Astrocyte of the cerebellum (primary cell): ENCODE results near the gene MYL10.

ENCODE experiments used
- DNase-seq: peaks from one replicate; pipeline ENCODE4 v3.0.0-alpha.2; 2011; ENCODE audit warnings: low read depth
- H3K4me3 ChIP-seq: 2 replicates; pipeline ENCODE4 v1.5.1; 2011; ENCODE audit warnings: mild to moderate bottlenecking, low read depth, low read length, moderate library complexity
- in situ Hi-C: cut with HindIII; loops from 2 replicates; pipeline ENCODE4 v1.10.0; 2017; ENCODE audit warnings: low sequenced_read_pairs
- TF ChIP-seq, protein P1 (sequence below): IDR thresholded peaks from 2 replicates; pipeline ENCODE4 v1.5.1; 2012; ENCODE audit warnings: low read length, low read depth, moderate library complexity, mild to moderate bottlenecking; ENCODE audit errors: missing control alignments

MYL10 gene

DNA sequence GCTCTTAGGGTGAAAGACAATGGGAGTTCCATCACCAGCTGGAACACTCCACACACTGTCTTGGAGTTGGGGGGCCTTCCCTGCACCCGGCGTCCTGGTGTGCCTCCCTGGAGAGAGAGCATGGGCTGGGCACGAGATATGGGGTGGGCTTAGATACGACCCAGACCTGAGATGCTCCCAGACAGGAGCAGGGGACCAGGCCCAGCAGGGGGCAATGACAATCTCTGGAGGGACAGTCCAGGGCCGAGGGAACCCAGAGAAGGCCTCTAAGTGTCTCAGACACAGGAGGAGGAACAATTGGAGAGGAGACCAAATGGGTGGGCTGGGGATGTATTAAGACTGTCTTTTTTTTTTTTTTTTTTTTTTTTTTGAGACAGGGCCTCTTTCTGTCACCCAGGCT is 40.0 kb downstream of the MYL10 start:
- no peak for DNase-seq
- TF ChIP-seq, protein P1, sequence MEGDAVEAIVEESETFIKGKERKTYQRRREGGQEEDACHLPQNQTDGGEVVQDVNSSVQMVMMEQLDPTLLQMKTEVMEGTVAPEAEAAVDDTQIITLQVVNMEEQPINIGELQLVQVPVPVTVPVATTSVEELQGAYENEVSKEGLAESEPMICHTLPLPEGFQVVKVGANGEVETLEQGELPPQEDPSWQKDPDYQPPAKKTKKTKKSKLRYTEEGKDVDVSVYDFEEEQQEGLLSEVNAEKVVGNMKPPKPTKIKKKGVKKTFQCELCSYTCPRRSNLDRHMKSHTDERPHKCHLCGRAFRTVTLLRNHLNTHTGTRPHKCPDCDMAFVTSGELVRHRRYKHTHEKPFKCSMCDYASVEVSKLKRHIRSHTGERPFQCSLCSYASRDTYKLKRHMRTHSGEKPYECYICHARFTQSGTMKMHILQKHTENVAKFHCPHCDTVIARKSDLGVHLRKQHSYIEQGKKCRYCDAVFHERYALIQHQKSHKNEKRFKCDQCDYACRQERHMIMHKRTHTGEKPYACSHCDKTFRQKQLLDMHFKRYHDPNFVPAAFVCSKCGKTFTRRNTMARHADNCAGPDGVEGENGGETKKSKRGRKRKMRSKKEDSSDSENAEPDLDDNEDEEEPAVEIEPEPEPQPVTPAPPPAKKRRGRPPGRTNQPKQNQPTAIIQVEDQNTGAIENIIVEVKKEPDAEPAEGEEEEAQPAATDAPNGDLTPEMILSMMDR: no peak
- in situ Hi-C loops: no loop called here
- no peak overlapping the region for H3K4me3 ChIP-seq

DNA sequence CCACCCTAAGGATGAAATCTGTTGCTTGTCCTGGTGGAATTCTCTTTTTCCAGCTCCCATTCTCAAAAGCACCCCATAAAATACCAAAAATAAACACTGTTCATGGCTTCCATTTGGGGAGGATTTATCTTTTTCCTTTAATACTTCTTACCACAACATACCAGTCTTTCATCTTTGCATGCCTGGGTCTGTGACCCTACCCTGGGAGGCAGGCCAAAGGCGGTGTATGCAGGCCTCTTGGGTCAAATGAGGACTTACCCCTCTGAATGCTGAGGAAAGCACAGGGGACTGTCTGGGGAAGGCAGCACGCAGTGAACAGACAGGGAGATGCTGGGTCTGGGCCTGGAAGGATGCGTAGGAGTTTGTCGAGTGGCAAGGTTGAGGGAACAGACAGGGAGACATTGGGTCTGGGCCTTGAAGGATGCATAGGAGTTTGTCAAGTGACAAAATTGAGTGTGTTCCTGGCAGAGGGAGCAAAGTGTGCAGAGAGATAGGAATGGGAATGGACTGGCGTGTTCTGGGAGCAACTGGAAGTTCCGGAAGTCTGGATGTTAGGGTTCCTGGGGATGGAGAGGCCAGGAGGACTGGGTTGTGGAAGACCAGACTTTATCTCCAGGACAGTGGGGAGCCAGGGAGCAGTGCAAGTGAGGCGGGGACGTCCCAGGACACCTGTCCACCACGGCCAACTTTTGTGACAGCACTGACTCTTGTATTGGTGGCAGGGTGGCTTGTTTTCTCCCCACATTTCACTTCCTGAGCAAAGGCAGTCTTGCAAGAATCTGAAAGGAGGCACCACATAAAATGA is 40.8 kb downstream of the MYL10 start:
- no peak overlapping the region for H3K4me3 ChIP-seq
- in situ Hi-C loops: no loop called here
- TF ChIP-seq, protein P1: no peak
- DNase-seq: no peak

DNA sequence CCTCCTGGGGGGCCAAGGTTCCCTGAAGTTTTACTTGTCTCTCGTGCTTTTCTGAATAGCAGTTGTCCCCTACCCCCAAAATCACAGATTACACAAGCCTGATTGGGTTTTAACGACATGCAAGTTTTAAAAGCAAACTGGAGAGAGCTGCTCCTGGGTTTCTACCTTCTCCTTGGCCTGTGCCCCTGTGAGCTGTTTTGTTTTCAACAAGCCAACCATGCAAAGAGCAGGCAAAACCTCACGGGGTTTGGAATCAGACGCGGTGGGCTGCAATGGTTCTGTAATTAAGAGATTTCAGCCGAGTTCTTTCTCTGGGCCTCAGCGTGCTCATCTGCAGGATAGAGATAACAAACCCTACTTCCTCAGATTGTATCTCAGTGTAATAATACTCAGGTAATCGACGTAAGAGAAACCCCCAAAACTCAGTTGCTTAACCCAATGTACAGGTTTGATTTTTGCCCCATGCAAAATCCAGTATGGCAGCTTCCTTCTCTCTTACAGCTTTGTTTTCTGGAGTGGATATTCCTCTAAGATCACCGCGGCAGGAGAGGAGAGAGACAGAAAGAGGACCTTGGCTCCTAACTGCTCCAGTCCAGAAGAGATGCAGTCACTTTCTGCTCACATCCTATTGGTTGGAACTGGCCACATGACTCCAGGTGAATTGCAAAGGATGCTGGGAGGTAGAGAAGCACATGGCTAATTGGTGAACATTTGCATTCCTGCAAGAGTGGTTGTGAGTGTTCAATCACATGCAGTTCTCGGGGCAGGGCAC is 42.0 kb downstream of the MYL10 start:
- no peak for DNase-seq
- in situ Hi-C loops: no loop called here
- no peak overlapping the region for H3K4me3 ChIP-seq
- TF ChIP-seq, protein P1: no peak

DNA sequence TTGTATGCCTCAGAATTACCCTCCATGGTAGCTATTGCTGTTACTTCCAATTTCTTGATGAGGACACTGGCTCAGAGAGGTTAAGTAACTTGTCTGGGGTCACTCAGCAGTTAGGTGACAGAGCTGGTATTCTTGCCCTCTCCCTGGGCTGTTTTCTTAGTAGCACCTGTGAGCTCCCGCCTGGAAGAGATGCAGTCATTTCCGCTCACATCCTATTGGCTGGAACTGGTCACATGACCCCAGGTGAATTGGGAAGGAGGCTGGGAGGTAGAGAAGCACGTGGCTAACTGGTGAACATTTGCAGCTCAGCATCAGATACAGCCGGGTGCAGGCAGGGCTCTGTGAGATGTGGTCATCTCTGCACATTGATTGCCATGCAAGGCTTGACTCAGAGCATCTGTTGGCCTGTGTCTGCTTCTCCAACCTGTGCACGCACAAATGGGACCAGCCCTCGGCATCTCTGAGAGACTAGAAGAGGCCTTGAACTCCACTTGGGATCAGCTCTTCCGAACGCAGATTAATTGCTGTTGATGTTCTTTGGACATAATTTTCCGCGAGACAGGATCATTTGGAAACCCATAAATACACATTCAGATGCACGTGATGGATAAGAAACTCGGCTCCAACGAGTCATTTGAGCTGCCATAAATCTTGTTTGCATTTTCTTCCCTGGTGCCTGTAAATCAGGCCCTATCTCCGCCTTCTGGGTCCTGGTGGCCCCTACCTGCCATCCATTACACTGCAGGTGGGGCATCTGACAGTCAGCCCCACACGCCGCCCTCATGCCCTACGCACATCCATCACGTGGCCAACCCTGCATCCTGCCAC is 42.8 kb downstream of the MYL10 start:
- DNase-seq: no peak
- H3K4me3 ChIP-seq: no peak overlapping the region
- TF ChIP-seq, protein P1: no peak
- in situ Hi-C loops: no loop called here

DNA sequence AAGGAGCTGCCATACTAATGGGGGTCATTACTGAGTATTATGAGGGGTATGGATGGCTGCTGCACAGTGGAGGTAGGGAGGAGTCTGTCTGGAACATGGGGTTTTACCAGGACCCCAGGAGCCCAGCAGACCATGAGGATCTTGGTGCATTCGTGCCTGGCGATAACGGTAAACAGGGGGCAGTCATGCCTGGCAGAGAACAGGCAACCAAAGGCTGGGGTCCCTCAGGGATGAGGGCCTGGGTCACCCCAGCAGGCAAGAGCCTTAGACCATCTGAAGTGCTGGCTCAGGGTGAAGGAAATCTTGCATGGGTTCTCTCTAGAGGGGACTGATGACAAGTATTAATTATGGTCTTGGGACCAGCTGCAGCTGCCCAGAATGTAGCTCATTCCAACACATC is 46.1 kb downstream of the MYL10 start:
- in situ Hi-C loops: no loop called here
- H3K4me3 ChIP-seq: no peak overlapping the region
- no peak for DNase-seq
- TF ChIP-seq, protein P1: no peak

DNA sequence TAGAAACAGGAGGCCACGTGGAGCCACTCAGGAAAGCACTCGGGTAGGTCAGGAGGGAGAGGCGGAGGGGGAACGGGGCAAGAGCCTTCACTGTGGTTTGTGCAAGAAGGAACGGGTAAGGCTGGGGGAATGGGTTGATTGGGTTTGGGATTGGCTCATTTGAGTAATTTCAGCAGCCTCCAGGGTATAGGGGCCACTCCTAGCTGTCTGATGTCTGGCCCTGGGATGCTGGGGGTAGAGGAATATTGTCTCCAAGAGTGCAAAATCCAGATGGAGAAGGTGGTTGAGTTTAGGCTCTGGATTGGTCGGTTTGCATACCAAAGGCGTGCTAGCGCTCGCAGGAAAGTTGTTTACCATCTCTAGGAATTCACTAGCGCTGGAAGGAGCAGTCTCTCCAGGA is 47.2 kb downstream of the MYL10 start:
- in situ Hi-C loops: no loop called here
- no peak for DNase-seq
- TF ChIP-seq, protein P1: no peak
- no peak overlapping the region for H3K4me3 ChIP-seq
